Retinal pigment epithelial cell (primary cell): ENCODE data around the gene MYBPC2.
"Not testable (repeated sequence)": the region's sequence is repeated elsewhere in the genome, so short reads cannot be mapped to it uniquely, and the experiment has no call there.

Source experiments
- DNase-seq: peaks from one replicate; pipeline ENCODE4 v3.0.0-alpha.2; 2010; ENCODE audit warnings: low read depth
- H3K4me3 ChIP-seq: 2 replicates; pipeline ENCODE4 v1.5.1; 2011; ENCODE audit warnings: mild to moderate bottlenecking, low read length, control low read depth, moderate library complexity
- CTCF ChIP-seq: conservative IDR thresholded peaks from 2 replicates; pipeline ENCODE4 v1.5.1; 2011; ENCODE audit warnings: low read depth, low read length, control low read depth, inconsistent platforms

Gene MYBPC2

GRCh38 chr19:50387868-50388245, 44.8 kb upstream of the MYBPC2 start:
- no peak for TF ChIP-seq CTCF
- no peak overlapping the region for H3K4me3 ChIP-seq
- DNase-seq = no peak

GRCh38 chr19:50390295-50390694, 42.4 kb upstream of the MYBPC2 start:
- DNase-seq, H3K4me3 ChIP-seq: not testable (repeated sequence)

GRCh38 chr19:50390952-50391351, 41.7 kb upstream of the MYBPC2 start:
- H3K4me3 ChIP-seq, DNase-seq: not testable (repeated sequence)

- no peak overlapping the region for H3K4me3 ChIP-seq
- TF ChIP-seq CTCF = no peak
- DNase-seq = no peak
Observed at GRCh38 chr19:50392759-50393158, 39.9 kb upstream of the MYBPC2 start.

GRCh38 chr19:50393589-50393988, 39.1 kb upstream of the MYBPC2 start:
- no peak for TF ChIP-seq CTCF
- H3K4me3 ChIP-seq = no peak overlapping the region
- no peak for DNase-seq

- no peak for DNase-seq
- H3K4me3 ChIP-seq = no peak overlapping the region
- TF ChIP-seq CTCF = no peak
Observed at GRCh38 chr19:50394017-50394416, 38.7 kb upstream of the MYBPC2 start.

GRCh38 chr19:50398675-50399367, 33.9 kb upstream of the MYBPC2 start:
- TF ChIP-seq CTCF = no peak
- H3K4me3 ChIP-seq = no peak overlapping the region
- DNase-seq = no peak

GRCh38 chr19:50399368-50399745, 33.3 kb upstream of the MYBPC2 start:
- no peak for DNase-seq
- TF ChIP-seq CTCF = no peak
- H3K4me3 ChIP-seq = no peak overlapping the region
